Neural cell (in vitro differentiated cells): ENCODE results near the gene ATP6AP1. TPM values are rescaled to one million over a fixed set of nuclear protein-coding genes. Genes with fewer than 3 reads are reported as not detected.

Source experiments
- H2AFZ ChIP-seq: fragments of 200-600, 300-800 bp; sonication (generic), shearing (Covaris generic); 2 replicates; pipeline ENCODE4 v1.6.0; 2014; ENCODE audit warnings: low read depth, mild to moderate bottlenecking, antibody characterized with exemption, low read length, moderate library complexity
- H3F3A ChIP-seq: fragments of 200-600 bp; shearing (Covaris generic); 2 replicates; pipeline ENCODE4 v1.6.1; 2016; ENCODE audit warnings: mild to moderate bottlenecking, moderate library complexity, mixed read lengths, antibody characterized with exemption, low read length; ENCODE audit not compliant: insufficient read depth, poor library complexity, severe bottlenecking
- H3K27ac ChIP-seq: fragments of 200-600, 300-800 bp; sonication (generic), shearing (Covaris generic); 2 replicates; pipeline ENCODE4 v1.5.1; 2014; ENCODE audit warnings: mild to moderate bottlenecking, low read length, moderate library complexity
- H3K27me3 ChIP-seq: fragments of 300-800, 200-600 bp; sonication (generic), shearing (Covaris generic); 2 replicates; pipeline ENCODE4 v1.6.0; 2014; ENCODE audit warnings: mild to moderate bottlenecking, low read depth, low read length, moderate library complexity; ENCODE audit not compliant: insufficient read depth
- H3K36me3 ChIP-seq: fragments of 300-800, 200-600 bp; sonication (generic), shearing (Covaris generic); 2 replicates; pipeline ENCODE4 v1.5.1; 2014; ENCODE audit warnings: mild to moderate bottlenecking, antibody characterized with exemption, low read length, moderate library complexity; ENCODE audit not compliant: insufficient read depth
- H3K4me2 ChIP-seq: fragments of 300-800, 200-600 bp; sonication (generic), shearing (Covaris generic); 2 replicates; pipeline ENCODE4 v1.6.0; 2014; ENCODE audit warnings: mild to moderate bottlenecking, low read length
- H3K4me3 ChIP-seq: fragments of 300-800, 200-600 bp; sonication (generic), shearing (Covaris generic); 2 replicates; pipeline ENCODE4 v1.5.1; 2014; ENCODE audit warnings: mild to moderate bottlenecking, low read length, moderate library complexity
- H3K79me2 ChIP-seq: fragments of 200-600 bp; shearing (Covaris generic); replicated peaks from 2 replicates; pipeline ENCODE4 v1.6.0; 2014; ENCODE audit warnings: mild to moderate bottlenecking, low read length, moderate library complexity; ENCODE audit not compliant: insufficient read depth
- H3K9ac ChIP-seq: fragments of 300-800, 200-600 bp; sonication (generic), shearing (Covaris generic); 2 replicates; pipeline ENCODE4 v1.6.1; 2016; ENCODE audit warnings: mild to moderate bottlenecking, low read length, mixed read lengths
- H3K9me2 ChIP-seq: fragments of 200-600 bp; shearing (Covaris generic); 2 replicates; pipeline ENCODE4 v1.6.1; 2016; ENCODE audit warnings: mild to moderate bottlenecking, low read length, mixed read lengths; ENCODE audit not compliant: insufficient read depth
- H3K9me3 ChIP-seq: fragments of 200-600, 300-800 bp; sonication (generic), shearing (Covaris generic); 2 replicates; pipeline ENCODE4 v1.6.1; 2016; ENCODE audit warnings: mild to moderate bottlenecking, mixed run types, low read length, moderate library complexity, mixed read lengths
- H4K20me1 ChIP-seq: fragments of 200-600 bp; shearing (Covaris generic); 2 replicates; pipeline ENCODE4 v1.6.1; 2016; ENCODE audit warnings: mild to moderate bottlenecking, mixed run types; ENCODE audit not compliant: insufficient read depth
- EP300 ChIP-seq: fragments of 450-650 bp; conservative IDR thresholded peaks from 2 replicates; pipeline ENCODE4 v1.6.1; 2014; ENCODE audit warnings: antibody characterized with exemption, mild to moderate bottlenecking, moderate library complexity; ENCODE audit not compliant: poor library complexity, severe bottlenecking
- EZH2 ChIP-seq: fragments of 200-600, 300-800 bp; shearing (Covaris generic), sonication (generic); IDR thresholded peaks from 2 replicates; pipeline ENCODE4 v1.6.1; 2014; ENCODE audit warnings: antibody characterized with exemption, low read length, borderline replicate concordance, mild to moderate bottlenecking; ENCODE audit not compliant: insufficient read depth, poor library complexity, severe bottlenecking
- MXI1 ChIP-seq: fragments of 450-650 bp; conservative IDR thresholded peaks from 2 replicates; pipeline ENCODE4 v1.6.1; 2014; ENCODE audit warnings: antibody characterized with exemption, mild to moderate bottlenecking; ENCODE audit not compliant: poor library complexity, severe bottlenecking
- POLR2AphosphoS5 ChIP-seq: IDR thresholded peaks from 2 replicates; pipeline ENCODE4 v1.6.1; 2012
- RAD21 ChIP-seq: fragments of 450-650 bp; conservative IDR thresholded peaks from 2 replicates; pipeline ENCODE4 v1.6.1; 2014; ENCODE audit warnings: antibody characterized with exemption, mild to moderate bottlenecking, moderate library complexity
- SMC3 ChIP-seq: fragments of 450-650 bp; conservative IDR thresholded peaks from 2 replicates; pipeline ENCODE4 v1.6.1; 2014; ENCODE audit warnings: antibody characterized with exemption, mild to moderate bottlenecking, moderate library complexity; ENCODE audit not compliant: poor library complexity
- TAF1 ChIP-seq: IDR thresholded peaks from 2 replicates; pipeline ENCODE4 v1.6.1; 2012; ENCODE audit warnings: low read depth
- polyA plus RNA-seq: library from polyadenylated mRNA; depleted of rRNA; stranded (reverse); fragments of >200 nt; gene quantifications from 2 replicates; pipeline ENCODE4 v1.2.3, GENCODE V29; 2014
- TF ChIP-seq, protein P1 (sequence below): IDR thresholded peaks from 2 replicates; pipeline ENCODE4 v1.6.1; 2012; ENCODE audit warnings: borderline replicate concordance

Gene ATP6AP1
- polyA plus RNA-seq, 1 donor from 2014 or later: 126 TPM

- Histone ChIP-seq H3K9me3 (no peaks in the 10 kb centered on the region), H3K9ac (peak overlapping the region; percentile 87), H3K4me3 (peak overlapping the region; percentile 59), H3K36me3 (no peaks in the 10 kb centered on the region), H3K27me3 (no peaks in the 10 kb centered on the region), H3K4me2 (no peak overlapping the region), H2AFZ (no peak overlapping the region), H3K79me2 (peaks cover 20% of the 10 kb centered on the region), H3F3A (no peaks in the 10 kb centered on the region), H3K9me2 (no peaks in the 10 kb centered on the region), H4K20me1 (no peaks in the 10 kb centered on the region), H3K27ac (peak overlapping the region; percentile 85)
- TF ChIP-seq MXI1: peak; percentile 30
- peak; percentile 74 for TF ChIP-seq POLR2AphosphoS5
- TF ChIP-seq TAF1: no peak
Measured at GRCh38 chrX:154436374-154436982, 8.0 kb downstream of the ATP6AP1 start.

GRCh38 chrX:154436983-154437752, 8.7 kb downstream of the ATP6AP1 start, which contains the start of gene GDI1:
TSS of gene GDI1 (plus strand) at chrX:154437154. CDS start at chrX:154437255, 101 bp downstream.
- Histone ChIP-seq H3K27me3 (no peaks in the 10 kb centered on the region), H3F3A (no peaks in the 10 kb centered on the region), H3K27ac (peak within 1 kb of the TSS; percentile 85), H3K79me2 (peaks cover 20% of the 10 kb centered on the region), H4K20me1 (no peaks in the 10 kb centered on the region), H2AFZ (no peak within 1 kb of the TSS), H3K4me2 (peak within 1 kb of the TSS; percentile 68), H3K4me3 (peak within 1 kb of the TSS; percentile 80), H3K9ac (peak within 1 kb of the TSS; percentile 87), H3K9me3 (no peaks in the 10 kb centered on the region), H3K9me2 (no peaks in the 10 kb centered on the region), H3K36me3 (no peaks in the 10 kb centered on the region)
- TF ChIP-seq TAF1 (peak; percentile 92), MXI1 (peak; percentile 9), SMC3 (no peak), EP300 (peak; percentile 8), EZH2 (no peak), RAD21 (no peak), POLR2AphosphoS5 (peak; percentile 94)
- TF ChIP-seq, protein P1, sequence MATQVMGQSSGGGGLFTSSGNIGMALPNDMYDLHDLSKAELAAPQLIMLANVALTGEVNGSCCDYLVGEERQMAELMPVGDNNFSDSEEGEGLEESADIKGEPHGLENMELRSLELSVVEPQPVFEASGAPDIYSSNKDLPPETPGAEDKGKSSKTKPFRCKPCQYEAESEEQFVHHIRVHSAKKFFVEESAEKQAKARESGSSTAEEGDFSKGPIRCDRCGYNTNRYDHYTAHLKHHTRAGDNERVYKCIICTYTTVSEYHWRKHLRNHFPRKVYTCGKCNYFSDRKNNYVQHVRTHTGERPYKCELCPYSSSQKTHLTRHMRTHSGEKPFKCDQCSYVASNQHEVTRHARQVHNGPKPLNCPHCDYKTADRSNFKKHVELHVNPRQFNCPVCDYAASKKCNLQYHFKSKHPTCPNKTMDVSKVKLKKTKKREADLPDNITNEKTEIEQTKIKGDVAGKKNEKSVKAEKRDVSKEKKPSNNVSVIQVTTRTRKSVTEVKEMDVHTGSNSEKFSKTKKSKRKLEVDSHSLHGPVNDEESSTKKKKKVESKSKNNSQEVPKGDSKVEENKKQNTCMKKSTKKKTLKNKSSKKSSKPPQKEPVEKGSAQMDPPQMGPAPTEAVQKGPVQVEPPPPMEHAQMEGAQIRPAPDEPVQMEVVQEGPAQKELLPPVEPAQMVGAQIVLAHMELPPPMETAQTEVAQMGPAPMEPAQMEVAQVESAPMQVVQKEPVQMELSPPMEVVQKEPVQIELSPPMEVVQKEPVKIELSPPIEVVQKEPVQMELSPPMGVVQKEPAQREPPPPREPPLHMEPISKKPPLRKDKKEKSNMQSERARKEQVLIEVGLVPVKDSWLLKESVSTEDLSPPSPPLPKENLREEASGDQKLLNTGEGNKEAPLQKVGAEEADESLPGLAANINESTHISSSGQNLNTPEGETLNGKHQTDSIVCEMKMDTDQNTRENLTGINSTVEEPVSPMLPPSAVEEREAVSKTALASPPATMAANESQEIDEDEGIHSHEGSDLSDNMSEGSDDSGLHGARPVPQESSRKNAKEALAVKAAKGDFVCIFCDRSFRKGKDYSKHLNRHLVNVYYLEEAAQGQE: peak; percentile 96
